Choroid plexus epithelial cell (primary cell): ENCODE measurements around the gene CDC42BPA.

Source experiments
- DNase-seq: peaks from one replicate; pipeline ENCODE4 v3.0.0-alpha.2; 2010; ENCODE audit warnings: low read depth
- H3K4me3 ChIP-seq: 2 replicates; pipeline ENCODE4 v1.5.1; 2011; ENCODE audit warnings: low read depth, mild to moderate bottlenecking, control low read depth, low read length, moderate library complexity
- TF ChIP-seq, protein P1 (sequence below): conservative IDR thresholded peaks from 2 replicates; pipeline ENCODE4 v1.5.1; 2011; ENCODE audit warnings: low read depth, mild to moderate bottlenecking, control low read depth, inconsistent platforms, low read length, moderate library complexity

The CDC42BPA gene

DNA sequence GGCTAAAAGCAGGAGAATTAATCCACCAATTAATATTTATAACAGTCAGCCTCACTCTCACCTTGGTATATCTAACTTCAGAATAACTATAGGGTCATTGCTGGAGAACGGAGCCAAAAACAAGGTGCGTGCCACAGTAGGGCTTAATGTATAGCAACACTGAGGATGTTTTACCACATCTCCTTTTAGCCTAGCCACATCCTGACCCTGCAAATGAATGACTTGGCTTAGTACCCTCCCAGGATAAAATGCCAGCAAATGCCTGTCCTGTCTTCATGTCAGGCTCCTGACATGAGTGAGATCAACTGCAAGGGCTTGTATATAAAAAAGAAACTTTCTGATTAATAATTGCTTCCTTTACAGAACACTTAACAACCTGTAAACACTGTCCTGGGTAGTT lies 2.7 kb upstream of the CDC42BPA start:
- no peak overlapping the region for H3K4me3 ChIP-seq
- no peak for DNase-seq
- TF ChIP-seq, protein P1, sequence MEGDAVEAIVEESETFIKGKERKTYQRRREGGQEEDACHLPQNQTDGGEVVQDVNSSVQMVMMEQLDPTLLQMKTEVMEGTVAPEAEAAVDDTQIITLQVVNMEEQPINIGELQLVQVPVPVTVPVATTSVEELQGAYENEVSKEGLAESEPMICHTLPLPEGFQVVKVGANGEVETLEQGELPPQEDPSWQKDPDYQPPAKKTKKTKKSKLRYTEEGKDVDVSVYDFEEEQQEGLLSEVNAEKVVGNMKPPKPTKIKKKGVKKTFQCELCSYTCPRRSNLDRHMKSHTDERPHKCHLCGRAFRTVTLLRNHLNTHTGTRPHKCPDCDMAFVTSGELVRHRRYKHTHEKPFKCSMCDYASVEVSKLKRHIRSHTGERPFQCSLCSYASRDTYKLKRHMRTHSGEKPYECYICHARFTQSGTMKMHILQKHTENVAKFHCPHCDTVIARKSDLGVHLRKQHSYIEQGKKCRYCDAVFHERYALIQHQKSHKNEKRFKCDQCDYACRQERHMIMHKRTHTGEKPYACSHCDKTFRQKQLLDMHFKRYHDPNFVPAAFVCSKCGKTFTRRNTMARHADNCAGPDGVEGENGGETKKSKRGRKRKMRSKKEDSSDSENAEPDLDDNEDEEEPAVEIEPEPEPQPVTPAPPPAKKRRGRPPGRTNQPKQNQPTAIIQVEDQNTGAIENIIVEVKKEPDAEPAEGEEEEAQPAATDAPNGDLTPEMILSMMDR, result no peak

DNA sequence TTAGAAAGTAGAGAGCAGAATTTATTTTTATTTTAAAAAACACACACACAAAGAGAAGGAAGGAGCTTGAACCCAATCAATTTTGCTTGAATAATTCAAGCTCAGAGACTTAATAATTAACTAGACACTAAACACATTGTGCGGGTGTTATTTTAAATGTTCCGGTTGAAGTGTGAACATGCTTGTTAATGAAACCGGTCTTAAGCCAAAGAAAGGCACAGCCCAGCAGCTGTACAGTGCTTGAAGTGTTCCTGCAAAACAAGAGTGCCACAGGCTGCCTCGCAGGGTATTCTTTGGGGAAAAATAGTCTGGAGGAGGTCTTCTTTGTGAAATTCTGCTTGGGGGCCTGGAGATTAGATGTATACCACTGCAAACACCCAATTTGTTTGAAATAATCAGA lies 2.2 kb upstream of the CDC42BPA start:
- no peak for DNase-seq
- H3K4me3 ChIP-seq, result no peak overlapping the region
- TF ChIP-seq, protein P1, result no peak

DNA sequence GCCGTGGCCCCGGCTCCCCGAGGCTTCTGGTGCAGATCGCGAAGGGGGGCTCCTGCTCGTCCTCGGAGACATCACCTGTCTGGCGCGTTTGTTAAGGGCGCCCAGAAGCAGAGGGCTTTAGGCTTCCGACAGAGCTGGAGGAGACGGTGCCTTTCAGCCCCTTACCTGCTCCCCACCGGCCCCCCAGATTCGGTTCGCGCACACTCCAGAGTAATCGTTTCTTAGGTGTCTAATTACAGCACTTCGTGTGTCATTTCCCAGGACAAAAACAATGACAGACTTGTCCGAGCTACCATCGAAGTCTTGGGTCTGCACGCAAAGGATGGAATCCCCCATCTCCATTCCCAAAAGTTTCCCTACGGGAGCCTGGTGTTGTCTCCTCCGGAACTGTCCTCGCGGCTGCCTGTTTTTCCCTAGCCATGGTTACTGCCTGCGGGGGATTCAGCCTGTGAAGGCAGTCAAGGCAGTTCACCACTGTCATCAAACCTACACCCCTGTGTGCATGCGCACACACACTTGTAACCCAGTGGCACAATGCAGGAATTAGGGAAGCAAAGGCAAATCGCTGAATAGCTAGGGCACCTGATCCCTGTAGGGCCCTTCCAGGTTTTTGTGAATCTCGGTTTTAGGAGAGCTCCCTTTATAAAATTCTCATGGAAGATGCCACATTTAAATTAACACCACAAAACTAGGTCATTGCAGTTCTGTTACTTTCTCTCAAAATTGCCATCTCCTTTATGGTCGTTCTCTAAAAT lies 738 bp upstream of the CDC42BPA start:
- H3K4me3 ChIP-seq, result peak overlapping the region; percentile 82
- DNase-seq, result peak; percentile 50
- TF ChIP-seq, protein P1, result no peak

DNA sequence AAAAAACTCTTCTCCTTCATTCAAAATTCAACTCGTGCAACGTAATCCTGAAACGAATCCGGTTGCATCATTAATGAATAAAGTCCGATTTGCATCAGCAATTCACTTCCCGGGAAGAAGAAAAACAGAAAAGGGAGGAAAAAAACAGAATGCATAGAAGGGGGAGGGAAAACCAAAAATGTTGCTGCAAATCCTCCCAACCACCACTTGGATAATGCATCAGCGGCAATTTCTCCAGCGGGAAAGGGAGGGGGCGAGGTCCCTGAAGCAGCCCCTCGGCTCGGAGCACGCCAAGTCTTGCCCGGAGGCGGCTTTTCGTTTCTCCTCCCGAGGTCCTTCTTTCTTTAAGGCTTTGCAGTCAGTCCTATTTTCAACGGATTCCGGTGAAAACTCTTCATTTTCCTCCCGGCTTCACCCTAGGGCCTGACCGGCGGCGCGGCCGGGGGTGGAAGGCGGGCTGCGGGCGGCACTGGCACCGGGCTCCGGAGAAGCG lies 723 bp downstream of the CDC42BPA start:
- peak; percentile 65 for DNase-seq
- peak overlapping the region; percentile 82 for H3K4me3 ChIP-seq
- TF ChIP-seq, protein P1, result peak; percentile 33

DNA sequence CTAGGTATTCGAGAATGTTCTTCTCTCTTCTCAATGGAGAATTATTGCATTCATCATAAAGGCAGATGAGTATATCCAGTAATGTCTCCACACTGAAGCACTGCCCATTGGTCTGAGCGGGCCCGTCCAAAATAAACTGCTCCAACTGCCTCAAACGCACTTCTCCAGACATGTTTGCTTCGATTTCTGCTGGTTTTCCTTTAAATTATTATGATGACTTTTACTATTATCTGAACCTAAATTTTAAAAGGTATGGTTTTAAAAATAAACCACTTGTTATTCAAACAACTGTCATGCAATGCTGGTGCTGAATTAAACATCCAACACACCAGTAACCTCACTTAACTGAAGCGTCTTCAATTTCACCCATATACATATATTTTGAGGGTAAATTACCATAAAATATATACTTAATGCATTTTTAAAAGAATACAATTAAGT lies 1.3 kb downstream of the CDC42BPA start:
- peak; percentile 49 for DNase-seq
- TF ChIP-seq, protein P1, result no peak
- peak overlapping the region; percentile 82 for H3K4me3 ChIP-seq

DNA sequence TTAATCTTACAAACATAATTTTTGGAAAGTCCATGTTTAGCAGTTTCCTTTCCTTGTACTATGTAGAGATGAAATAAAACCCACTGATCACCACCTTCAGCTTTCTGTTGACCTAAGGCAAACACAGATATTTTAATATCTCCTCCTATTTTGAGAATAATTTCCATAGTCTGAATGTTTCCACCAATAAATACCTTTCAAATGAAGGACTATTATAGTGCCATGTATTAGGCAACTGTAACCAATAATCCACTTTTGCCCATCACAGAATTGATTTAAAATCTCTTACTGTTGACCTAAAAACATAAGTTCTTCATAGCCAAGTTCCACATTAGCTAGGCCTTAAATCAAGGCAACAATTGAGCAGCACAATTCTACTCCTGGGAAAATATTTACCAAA lies 1.8 kb downstream of the CDC42BPA start:
- DNase-seq, result no peak
- H3K4me3 ChIP-seq, result peak overlapping the region; percentile 82
- TF ChIP-seq, protein P1, result no peak
